Fibroblast of the aortic adventitia (primary cell): ENCODE results near the gene VPS26B. TPM values are rescaled to one million over a fixed set of nuclear protein-coding genes. Genes with fewer than 3 reads are reported as not detected.
"Not testable (repeated sequence)": the region's sequence is repeated elsewhere in the genome, so short reads cannot be mapped to it uniquely, and the experiment has no call there.

ENCODE experiments used
- DNase-seq: peaks from one replicate; pipeline ENCODE4 v3.0.0-alpha.2; 2010; ENCODE audit warnings: low read depth
- H3K4me3 ChIP-seq: 2 replicates; pipeline ENCODE4 v1.5.1; 2011; ENCODE audit warnings: low read depth, mild to moderate bottlenecking, control low read depth, low read length, moderate library complexity
- total RNA-seq: library from RNA; depleted of rRNA; stranded (reverse); fragments of >200 nt; gene quantifications from 2 replicates; pipeline ENCODE4 v1.2.3, GENCODE V29; 2012; ENCODE audit warnings: low replicate concordance
- TF ChIP-seq, protein P1 (sequence below): IDR thresholded peaks from 2 replicates; pipeline ENCODE4 v1.5.1; 2011; ENCODE audit warnings: mild to moderate bottlenecking, low read length, control low read depth, inconsistent platforms; ENCODE audit not compliant: insufficient read depth

Gene VPS26B
- total RNA-seq, 1 donor: 41.7 TPM

DNA sequence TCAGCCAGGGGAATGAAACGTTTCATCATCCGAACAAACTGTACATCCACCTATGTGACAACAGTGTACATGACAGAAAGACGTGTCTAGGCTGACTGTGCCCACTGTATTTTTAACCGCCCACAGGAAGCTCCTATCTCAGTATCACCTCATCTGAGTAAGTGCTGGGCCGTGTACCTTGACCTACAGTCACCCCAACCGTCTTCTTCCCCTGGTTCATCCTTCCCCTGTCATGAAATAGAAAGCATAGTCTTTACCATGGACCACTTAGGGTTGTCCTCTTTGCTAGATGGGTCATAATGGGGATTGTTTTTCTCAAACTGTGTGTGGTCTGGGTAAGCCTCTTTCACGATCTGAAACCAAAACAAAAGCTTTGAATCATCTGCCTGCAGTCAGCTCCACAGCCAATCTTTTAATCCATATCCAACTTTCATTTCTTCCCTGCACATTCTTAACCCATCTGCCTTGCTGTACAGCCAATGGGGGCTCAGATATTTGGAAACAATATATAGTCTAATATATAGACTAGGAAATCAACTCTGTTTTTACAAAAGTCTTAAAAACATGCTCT lies 24.5 kb downstream of the VPS26B start:
- H3K4me3 ChIP-seq: no peak overlapping the region
- no peak for DNase-seq
- TF ChIP-seq, protein P1, sequence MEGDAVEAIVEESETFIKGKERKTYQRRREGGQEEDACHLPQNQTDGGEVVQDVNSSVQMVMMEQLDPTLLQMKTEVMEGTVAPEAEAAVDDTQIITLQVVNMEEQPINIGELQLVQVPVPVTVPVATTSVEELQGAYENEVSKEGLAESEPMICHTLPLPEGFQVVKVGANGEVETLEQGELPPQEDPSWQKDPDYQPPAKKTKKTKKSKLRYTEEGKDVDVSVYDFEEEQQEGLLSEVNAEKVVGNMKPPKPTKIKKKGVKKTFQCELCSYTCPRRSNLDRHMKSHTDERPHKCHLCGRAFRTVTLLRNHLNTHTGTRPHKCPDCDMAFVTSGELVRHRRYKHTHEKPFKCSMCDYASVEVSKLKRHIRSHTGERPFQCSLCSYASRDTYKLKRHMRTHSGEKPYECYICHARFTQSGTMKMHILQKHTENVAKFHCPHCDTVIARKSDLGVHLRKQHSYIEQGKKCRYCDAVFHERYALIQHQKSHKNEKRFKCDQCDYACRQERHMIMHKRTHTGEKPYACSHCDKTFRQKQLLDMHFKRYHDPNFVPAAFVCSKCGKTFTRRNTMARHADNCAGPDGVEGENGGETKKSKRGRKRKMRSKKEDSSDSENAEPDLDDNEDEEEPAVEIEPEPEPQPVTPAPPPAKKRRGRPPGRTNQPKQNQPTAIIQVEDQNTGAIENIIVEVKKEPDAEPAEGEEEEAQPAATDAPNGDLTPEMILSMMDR: no peak

DNA sequence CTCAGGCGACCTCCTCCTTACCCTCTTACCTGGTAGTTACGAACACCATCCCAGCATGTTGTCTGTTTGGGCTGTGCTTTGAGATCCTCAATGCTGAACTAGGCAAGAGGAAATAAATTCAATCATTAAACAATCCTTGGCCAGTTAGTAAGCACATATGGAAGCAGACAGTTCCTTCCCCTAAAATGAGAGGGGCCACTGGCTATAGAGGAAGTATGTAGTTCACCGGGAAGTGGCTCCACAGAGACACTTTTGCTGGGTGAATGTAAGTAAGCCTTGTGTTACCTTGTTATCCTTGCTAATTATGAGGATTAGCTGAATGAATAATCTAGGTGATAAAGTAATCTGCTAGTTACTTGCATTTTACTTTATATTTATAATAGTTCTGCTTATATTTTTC lies 25.8 kb downstream of the VPS26B start:
- TF ChIP-seq, protein P1: no peak
- no peak for DNase-seq

DNA sequence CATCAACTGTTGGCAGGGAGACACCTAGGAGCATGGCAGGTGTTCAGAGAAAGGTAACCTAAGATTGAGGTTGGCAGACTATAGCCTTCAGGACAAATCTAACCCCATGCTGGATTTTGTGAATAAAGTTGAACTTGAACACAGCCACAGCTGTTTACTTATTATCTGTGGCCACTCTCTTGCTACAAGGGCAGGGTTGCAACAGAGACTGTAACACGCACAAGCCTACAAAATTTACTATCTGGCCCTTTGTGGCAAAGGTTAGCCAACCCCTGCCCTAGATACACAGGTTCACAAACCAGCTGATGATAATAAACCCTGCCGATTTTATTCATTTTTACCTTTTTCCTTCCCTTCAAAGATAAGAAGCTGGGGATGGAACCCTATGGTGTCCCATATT lies 26.2 kb downstream of the VPS26B start:
- DNase-seq: no peak
- TF ChIP-seq, protein P1: no peak
- no peak overlapping the region for H3K4me3 ChIP-seq

More for the DNA sequence above, 25.8 kb downstream of the VPS26B start:
- no peak overlapping the region for H3K4me3 ChIP-seq

DNA sequence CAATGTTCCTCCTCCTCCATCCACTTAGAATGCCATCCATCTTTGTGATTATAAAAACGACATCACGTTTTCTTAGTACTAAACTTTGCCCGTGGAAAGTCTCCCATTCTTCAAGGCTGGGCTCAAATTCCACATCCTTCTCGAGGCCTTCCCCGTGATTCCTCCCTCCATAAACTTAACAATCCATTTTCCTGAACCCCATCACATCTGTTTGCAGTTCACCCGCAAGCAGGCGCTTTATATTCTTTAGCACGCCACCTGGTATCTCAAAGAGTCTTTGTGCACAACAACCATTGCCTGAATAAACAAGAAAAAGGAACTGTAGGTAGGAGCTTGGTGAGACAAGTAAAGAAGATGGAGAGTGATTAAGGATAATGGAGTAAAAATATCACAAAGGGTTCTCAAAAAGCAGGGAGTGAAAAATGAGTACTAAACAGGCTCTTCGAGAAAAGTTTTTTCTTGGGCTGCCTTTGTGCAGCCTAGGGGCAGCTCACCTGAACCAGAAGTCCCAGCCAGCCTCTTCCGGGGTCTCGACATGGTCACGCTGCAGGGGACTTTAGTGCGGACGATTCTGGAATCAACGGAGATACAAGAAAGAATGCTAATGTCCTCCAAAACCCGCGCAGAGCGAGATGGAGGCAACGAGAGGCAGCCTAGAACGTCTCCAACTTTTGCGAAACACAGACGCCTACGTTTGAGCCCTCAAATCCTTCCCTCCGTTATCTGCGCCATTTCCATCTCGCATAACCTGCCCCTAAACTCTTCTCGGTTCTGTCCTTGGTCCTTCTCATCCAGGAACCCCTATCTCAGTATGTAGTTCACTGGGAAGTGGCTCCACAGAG lies 28.1 kb downstream of the VPS26B start:
- peak overlapping the region; percentile 78 for H3K4me3 ChIP-seq
- DNase-seq: no peak
- TF ChIP-seq, protein P1: no peak

DNA sequence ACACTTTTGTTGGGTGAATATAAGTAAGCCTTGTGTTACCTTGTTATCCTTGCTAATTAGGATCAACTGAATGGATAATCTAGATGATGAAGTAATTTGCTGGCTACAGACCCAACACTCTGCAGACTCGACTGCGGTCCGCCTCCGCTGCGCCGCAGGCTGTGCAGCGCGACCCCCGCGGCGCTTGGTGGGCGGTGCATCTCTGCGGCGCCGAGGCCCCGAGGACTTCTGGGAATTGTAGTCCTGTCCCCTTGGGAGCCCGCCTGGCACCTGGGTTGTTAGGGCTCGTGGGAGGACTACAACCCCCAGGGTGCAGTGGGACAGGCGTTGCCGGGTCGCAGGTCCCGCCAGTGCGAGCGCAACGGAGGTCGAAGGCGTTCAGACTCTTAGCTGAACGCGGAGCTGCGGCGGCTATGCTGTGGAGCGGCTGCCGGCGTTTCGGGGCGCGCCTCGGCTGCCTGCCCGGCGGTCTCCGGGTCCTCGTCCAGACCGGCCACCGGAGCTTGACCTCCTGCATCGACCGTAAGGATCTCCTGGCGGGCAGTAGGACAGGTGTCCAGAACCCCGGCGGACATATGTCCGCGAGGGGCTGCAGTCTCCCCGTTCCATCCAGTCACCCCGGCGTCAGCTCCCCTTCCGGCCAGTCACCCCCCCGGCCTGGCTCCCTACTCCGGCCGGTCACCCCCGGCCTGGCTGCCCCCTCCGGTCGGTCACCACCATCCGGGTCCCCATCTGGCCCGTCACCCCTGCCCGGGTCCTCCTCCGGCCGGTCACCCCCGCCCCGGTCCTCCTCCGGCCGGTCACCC lies 28.9 kb downstream of the VPS26B start, which contains the start of the genes ACAD8 and THYN1:
ACAD8 (plus strand) TSS at position 381 of the 806 bp plus-strand sequence; CDS start at position 414, 33 bp downstream.
THYN1 (minus strand) TSS at position 165 of the 806 bp plus-strand sequence. CDS start 470 bp downstream, outside the sequence.
- TF ChIP-seq, protein P1: peak; percentile 21
- H3K4me3 ChIP-seq: peak within 1 kb of the TSS; percentile 78
- DNase-seq: peak; percentile 96

DNA sequence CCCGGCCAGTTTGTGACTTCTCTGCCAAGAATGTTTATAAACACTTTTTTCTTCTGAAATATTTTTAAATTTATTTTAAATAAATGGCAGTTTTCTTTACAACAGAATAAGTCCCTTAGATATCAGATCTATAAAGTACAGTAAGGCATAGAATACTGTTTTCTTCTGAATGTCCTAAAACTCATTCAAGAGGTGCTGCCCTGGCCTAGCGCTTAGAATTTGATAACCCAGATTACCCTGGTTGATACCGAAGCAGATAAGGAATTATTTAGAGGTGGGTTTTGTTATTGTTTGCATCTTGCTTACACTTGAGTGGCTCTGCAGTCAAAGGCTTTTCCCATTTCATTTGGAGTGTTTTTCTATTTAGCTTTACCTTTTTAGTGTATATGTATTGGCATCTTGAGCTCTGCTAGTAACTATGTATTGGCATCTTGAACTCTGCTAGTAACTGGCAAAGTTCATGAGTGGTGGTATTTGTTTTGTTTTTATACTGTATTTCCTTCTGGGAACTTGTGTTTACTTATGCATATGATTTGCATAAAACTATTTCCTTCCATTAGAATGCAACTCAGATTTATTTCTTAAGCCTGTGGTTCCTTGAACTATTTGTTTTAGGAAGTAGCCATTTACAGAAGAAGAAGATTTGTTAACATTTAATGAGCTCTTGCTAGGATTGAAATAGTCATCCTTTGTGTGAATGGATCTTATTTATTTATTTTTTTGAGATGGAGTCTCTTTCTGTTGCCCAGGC lies 30.1 kb downstream of the VPS26B start:
- TF ChIP-seq, protein P1: no peak
- DNase-seq: no peak
- peak overlapping the region; percentile 78 for H3K4me3 ChIP-seq

DNA sequence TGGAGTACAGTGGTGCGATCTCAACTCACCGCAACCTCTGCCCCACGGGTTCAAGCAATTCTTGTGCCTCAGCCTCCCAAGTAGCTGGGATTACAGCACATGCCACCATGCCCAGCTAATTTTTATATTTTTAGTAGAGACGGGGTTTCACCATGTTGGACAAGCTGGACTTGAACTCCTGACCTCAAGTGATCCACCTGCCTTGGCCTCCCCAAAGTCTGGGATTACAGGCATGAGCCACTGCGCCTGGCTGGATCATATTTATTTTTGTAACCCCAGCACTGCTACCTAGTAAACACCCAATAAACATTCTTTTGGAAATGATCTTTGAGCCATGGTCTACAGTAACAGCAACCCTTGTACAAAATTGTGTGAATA lies 30.7 kb downstream of the VPS26B start:
- not testable (repeated sequence) for DNase-seq, H3K4me3 ChIP-seq
